Cardiac muscle cell (in vitro differentiated cells and primary cell): ENCODE measurements around the gene NUP133. TPM values are rescaled to one million over a fixed set of nuclear protein-coding genes. Genes with fewer than 3 reads are reported as not detected.
A peak's percentile ranks its signal among the peaks of the same experiment; 100 is the strongest.

Experiments used
- DNase-seq, 2 donors: peaks; one replicate each; pipeline versions ENCODE4 v3.0.0 to v3.0.0-alpha.2; 2010 to 2017; ENCODE audit warnings: low read depth in 1 of 2, low spot score in 1 of 2
- H3K27ac ChIP-seq: fragments of 200-600 bp; sonication (generic); 2 replicates; pipeline ENCODE4 v1.5.1; 2016
- H3K27me3 ChIP-seq: fragments of 200-600 bp; sonication (generic); 2 replicates; pipeline ENCODE4 v1.6.0; 2016; ENCODE audit warnings: control low read depth
- H3K36me3 ChIP-seq: fragments of 200-600 bp; sonication (generic); 2 replicates; pipeline ENCODE4 v1.5.1; 2016; ENCODE audit warnings: control low read depth
- H3K4me1 ChIP-seq: fragments of 200-600 bp; sonication (generic); 2 replicates; pipeline ENCODE4 v1.8.1; 2017; ENCODE audit warnings: low read depth, mild to moderate bottlenecking, mixed run types
- H3K4me3 ChIP-seq: fragments of 200-600 bp; sonication (generic); 2 replicates; pipeline ENCODE4 v1.5.1; 2016; ENCODE audit warnings: mild to moderate bottlenecking
- H3K9me3 ChIP-seq: fragments of 200-600 bp; sonication (generic); 2 replicates; pipeline ENCODE4 v1.5.1; 2017; ENCODE audit warnings: low read depth, mild to moderate bottlenecking, control low read depth
- CTCF ChIP-seq: IDR thresholded peaks from 2 replicates; pipeline ENCODE4 v1.5.1; 2012; ENCODE audit warnings: low read depth, mild to moderate bottlenecking, low read length
- polyA plus RNA-seq: library from polyadenylated mRNA; unstranded; fragments of >200 nt; fragmentation: Nextera tagmentation; extraction: Ambion mirVana; gene quantifications from 2 replicates; pipeline ENCODE4 v1.2.1, GENCODE V29; 2016
- total RNA-seq: library from RNA; depleted of rRNA; stranded (reverse); fragments of >200 nt; gene quantifications from 2 replicates; pipeline ENCODE4 v1.2.3, GENCODE V29; 2016

Gene NUP133
- total and polyA plus RNA-seq, 2 experiments from 2014 or later, result 33.6 to 60.2 TPM

- Histone ChIP-seq H3K27ac (no peak overlapping the region), H3K36me3 (peaks cover 52% of the 10 kb centered on the region), H3K4me3 (no peak overlapping the region), H3K9me3 (no peaks in the 10 kb centered on the region), H3K27me3 (no peaks in the 10 kb centered on the region), H3K4me1 (no peaks in the 10 kb centered on the region)
- DNase-seq, result no peak
- TF ChIP-seq CTCF, result no peak
Measured at GRCh38 chr1:229457436-229457835, 50.7 kb downstream of the NUP133 start.

- peak in 1 of 2 donors; percentile 20 for DNase-seq
- no peaks in the 10 kb centered on the region for H3K9me3 ChIP-seq
- no peak overlapping the region for H3K27ac ChIP-seq
- no peak for TF ChIP-seq CTCF
- H3K4me1 ChIP-seq, result no peaks in the 10 kb centered on the region
- H3K4me3 ChIP-seq, result no peak overlapping the region
- H3K36me3 ChIP-seq, result peaks cover 50% of the 10 kb centered on the region
- H3K27me3 ChIP-seq, result no peaks in the 10 kb centered on the region
Measured at GRCh38 chr1:229456016-229456415, 52.1 kb downstream of the NUP133 start.

- Histone ChIP-seq H3K4me1 (peaks cover 4% of the 10 kb centered on the region), H3K9me3 (no peaks in the 10 kb centered on the region), H3K27me3 (no peaks in the 10 kb centered on the region), H3K36me3 (peaks cover 33% of the 10 kb centered on the region), H3K27ac (no peak overlapping the region), H3K4me3 (no peak overlapping the region)
- no peak for TF ChIP-seq CTCF
- no peak for DNase-seq
Measured at GRCh38 chr1:229454056-229454455, 54.1 kb downstream of the NUP133 start.

- peak in 1 of 2 donors; percentile 47 for DNase-seq
- Histone ChIP-seq H3K4me3 (no peak overlapping the region), H3K9me3 (no peaks in the 10 kb centered on the region), H3K4me1 (peaks cover 4% of the 10 kb centered on the region), H3K27ac (no peak overlapping the region), H3K36me3 (peaks cover 30% of the 10 kb centered on the region), H3K27me3 (no peaks in the 10 kb centered on the region)
- peak; percentile 54 for TF ChIP-seq CTCF
Measured at GRCh38 chr1:229452956-229453801, 55.0 kb downstream of the NUP133 start.

GRCh38 chr1:229448845-229449244 lies 59.3 kb downstream of the NUP133 start:
- peaks cover 22% of the 10 kb centered on the region for H3K36me3 ChIP-seq
- no peak overlapping the region for H3K27ac ChIP-seq
- no peak for DNase-seq
- H3K27me3 ChIP-seq, result no peaks in the 10 kb centered on the region
- peaks cover 4% of the 10 kb centered on the region for H3K4me1 ChIP-seq
- no peak overlapping the region for H3K4me3 ChIP-seq
- no peak for TF ChIP-seq CTCF
- H3K9me3 ChIP-seq, result no peaks in the 10 kb centered on the region
